ENCODE data around the gene KAZN.

KAZN gene

GRCh38 chr1:14811573-14811972 lies 213.1 kb downstream of the KAZN start:
- ATAC-seq = no peak
- TF ChIP-seq PATZ1 (CRISPR knock-in tag; IDR thresholded peaks at IDR 0.05; ENCODE audit: borderline replicate concordance) (no peak), ESRRG (CRISPR knock-in tag; IDR thresholded peaks at IDR 0.05) (no peak), ZNF8 (CRISPR knock-in tag; IDR thresholded peaks at IDR 0.05) (no peak), SNAI2 (CRISPR knock-in tag; IDR thresholded peaks at IDR 0.05) (no peak), TSHZ2 (CRISPR knock-in tag; IDR thresholded peaks at IDR 0.05) (no peak), PPARA (CRISPR knock-in tag; IDR thresholded peaks at IDR 0.05; ENCODE audit: borderline replicate concordance) (no peak), CSRNP3 (CRISPR knock-in tag; IDR thresholded peaks at IDR 0.05) (no peak), ARNTL (CRISPR knock-in tag; IDR thresholded peaks at IDR 0.05; ENCODE audit: borderline replicate concordance, low read depth) (no peak)

- ATAC-seq = no peak
- TF ChIP-seq TCF4 (CRISPR knock-in tag; IDR thresholded peaks at IDR 0.05; ENCODE audit: borderline replicate concordance) = no peak
- no peak for TF ChIP-seq ZFP30 (CRISPR knock-in tag; IDR thresholded peaks at IDR 0.05)
- no peak for TF ChIP-seq ISL1 (CRISPR knock-in tag; IDR thresholded peaks at IDR 0.05)
- no peak for TF ChIP-seq ZNF565 (CRISPR knock-in tag; conservative IDR thresholded peaks at IDR 0.05; ENCODE audit: low read depth)
- no peak for TF ChIP-seq TSHZ2 (CRISPR knock-in tag; IDR thresholded peaks at IDR 0.05)
- no peak for TF ChIP-seq SNAI2 (CRISPR knock-in tag; IDR thresholded peaks at IDR 0.05)
- no peak for TF ChIP-seq CSRNP3 (CRISPR knock-in tag; IDR thresholded peaks at IDR 0.05)
Measured at GRCh38 chr1:14812189-14812588, 213.7 kb downstream of the KAZN start.

- ATAC-seq = no peak
- TF ChIP-seq ZNF70 (CRISPR knock-in tag; IDR thresholded peaks at IDR 0.05) (no peak), CSDC2 (CRISPR knock-in tag; IDR thresholded peaks at IDR 0.05) (no peak), PATZ1 (CRISPR knock-in tag; IDR thresholded peaks at IDR 0.05; ENCODE audit: borderline replicate concordance) (no peak), OSR1 (CRISPR knock-in tag; IDR thresholded peaks at IDR 0.05) (no peak), TOX (CRISPR knock-in tag; IDR thresholded peaks at IDR 0.05; ENCODE audit: borderline replicate concordance) (no peak), RARB (CRISPR knock-in tag; IDR thresholded peaks at IDR 0.05) (no peak), ESRRG (CRISPR knock-in tag; IDR thresholded peaks at IDR 0.05) (no peak), CSRNP3 (CRISPR knock-in tag; IDR thresholded peaks at IDR 0.05) (no peak), ARNTL (CRISPR knock-in tag; IDR thresholded peaks at IDR 0.05; ENCODE audit: borderline replicate concordance, low read depth) (no peak), SNAI2 (CRISPR knock-in tag; IDR thresholded peaks at IDR 0.05) (no peak), TCF4 (CRISPR knock-in tag; IDR thresholded peaks at IDR 0.05; ENCODE audit: borderline replicate concordance) (no peak)
Measured at GRCh38 chr1:14815175-14815877, 216.8 kb downstream of the KAZN start.
